ENCODE data around the gene TNRC6C. TPM values are rescaled to one million over a fixed set of nuclear protein-coding genes. Genes with fewer than 3 reads are reported as not detected.

Gene TNRC6C
- total RNA-seq, 4 donors from 2014 or later = 4.7 to 9.0 (median 7.6) TPM

GRCh38 chr17:78026381-78026780, 67.9 kb downstream of the TNRC6C start:
- no peak for TF ChIP-seq POLR2A (IDR thresholded peaks at IDR 0.05)
- TF ChIP-seq CTCF (IDR thresholded peaks at IDR 0.05 in 4 of 5, conservative IDR thresholded peaks at IDR 0.05 in 1 of 5) = no peak
- ATAC-seq (peak in 1 of 2 donors; percentile 43), DNase-seq (no peak)
- Histone ChIP-seq H3K4me3 (no peak overlapping the region), H3K36me3 (no peaks in the 10 kb centered on the region), H3K27me3 (no peaks in the 10 kb centered on the region), H3K4me1 (peaks cover 10 to 24% of the 10 kb centered on the region in 2 donors), H3K27ac (peak overlapping the region in 3 of 4 donors; percentile 37 to 72 (median 49)), H3K9me3 (no peaks in the 10 kb centered on the region)
- in situ Hi-C loops (cut with MboI; ENCODE audit: low sequenced_read_pairs in 4 of 4) = no loop called here
- intact Hi-C loops (cut with DNase I; ENCODE audit: low total_unique reads) = no loop called here

GRCh38 chr17:78027121-78027520, 68.6 kb downstream of the TNRC6C start:
- Histone ChIP-seq H3K36me3 (peaks cover 0 to 7% of the 10 kb centered on the region in 2 donors), H3K9me3 (no peaks in the 10 kb centered on the region), H3K4me1 (peaks cover 10 to 24% of the 10 kb centered on the region in 2 donors), H3K27ac (peak overlapping the region in 1 of 4 donors; percentile 49), H3K4me3 (no peak overlapping the region), H3K27me3 (no peaks in the 10 kb centered on the region)
- DNase-seq (no peak), ATAC-seq (no peak)
- in situ Hi-C loops (cut with MboI; ENCODE audit: low sequenced_read_pairs in 4 of 4) (no loop called here), intact Hi-C loops (cut with DNase I; ENCODE audit: low total_unique reads) (no loop called here)
- TF ChIP-seq CTCF (IDR thresholded peaks at IDR 0.05 in 4 of 5, conservative IDR thresholded peaks at IDR 0.05 in 1 of 5) (no peak), POLR2A (IDR thresholded peaks at IDR 0.05) (no peak)

GRCh38 chr17:78029697-78030096, 71.2 kb downstream of the TNRC6C start:
- no peak overlapping the region for H3K4me3 ChIP-seq
- DNase-seq = no peak
- intact Hi-C loops (cut with DNase I; ENCODE audit: low total_unique reads) = no loop called here
- H3K4me1 ChIP-seq = peaks cover 18 to 33% of the 10 kb centered on the region in 2 donors
- no peak for ATAC-seq
- peaks cover 0 to 8% of the 10 kb centered on the region in 2 donors for H3K36me3 ChIP-seq
- H3K27ac ChIP-seq = no peak overlapping the region
- H3K27me3 ChIP-seq = no peaks in the 10 kb centered on the region
- no peaks in the 10 kb centered on the region for H3K9me3 ChIP-seq
- in situ Hi-C loops (cut with MboI; ENCODE audit: low sequenced_read_pairs in 4 of 4) = no loop called here
- TF ChIP-seq CTCF (IDR thresholded peaks at IDR 0.05 in 4 of 5, conservative IDR thresholded peaks at IDR 0.05 in 1 of 5) (no peak), POLR2A (IDR thresholded peaks at IDR 0.05) (no peak)

- ATAC-seq (no peak), DNase-seq (no peak)
- no peak for TF ChIP-seq CTCF (IDR thresholded peaks at IDR 0.05 in 4 of 5, conservative IDR thresholded peaks at IDR 0.05 in 1 of 5)
- Histone ChIP-seq H3K27ac (no peak overlapping the region), H3K4me3 (no peak overlapping the region), H3K36me3 (peaks cover 0 to 8% of the 10 kb centered on the region in 2 donors), H3K4me1 (peaks cover 11 to 19% of the 10 kb centered on the region in 2 donors), H3K27me3 (no peaks in the 10 kb centered on the region), H3K9me3 (no peaks in the 10 kb centered on the region)
- intact Hi-C loops (cut with DNase I; ENCODE audit: low total_unique reads) (no loop called here), in situ Hi-C loops (cut with MboI; ENCODE audit: low sequenced_read_pairs in 4 of 4) (no loop called here)
Measured at GRCh38 chr17:78031435-78031834, 72.9 kb downstream of the TNRC6C start.

- Histone ChIP-seq H3K9me3 (no peaks in the 10 kb centered on the region), H3K4me3 (no peak overlapping the region), H3K27me3 (no peaks in the 10 kb centered on the region), H3K4me1 (peaks cover 8 to 15% of the 10 kb centered on the region in 2 donors), H3K27ac (peak overlapping the region in 1 of 4 donors; percentile 0), H3K36me3 (peaks cover 0 to 8% of the 10 kb centered on the region in 2 donors)
- TF ChIP-seq CTCF (IDR thresholded peaks at IDR 0.05 in 4 of 5, conservative IDR thresholded peaks at IDR 0.05 in 1 of 5) = no peak
- no peak for TF ChIP-seq POLR2A (IDR thresholded peaks at IDR 0.05)
- ATAC-seq = no peak
- intact Hi-C loops (cut with DNase I; ENCODE audit: low total_unique reads) (no loop called here), in situ Hi-C loops (cut with MboI; ENCODE audit: low sequenced_read_pairs in 4 of 4) (no loop called here)
- DNase-seq = no peak
Measured at GRCh38 chr17:78032166-78032565, 73.7 kb downstream of the TNRC6C start.
